GM20000 (cell line): ENCODE results near the gene P2RY13.

Experiments
- DNase-seq: peaks from one replicate; pipeline ENCODE4 v3.0.0; 2012; ENCODE audit warnings: low spot score
- CTCF ChIP-seq: IDR thresholded peaks from 2 replicates; pipeline ENCODE4 v1.5.1; 2012; ENCODE audit warnings: mild to moderate bottlenecking, control low read depth; ENCODE audit errors: extremely low read depth, missing control alignments

The P2RY13 gene

GRCh38 chr3:151357463-151357850 is 28.1 kb upstream of the P2RY13 start:
- no peak for TF ChIP-seq CTCF
- no peak for DNase-seq

- TF ChIP-seq CTCF, result no peak
Observed at GRCh38 chr3:151356794-151357462, 27.6 kb upstream of the P2RY13 start.

GRCh38 chr3:151351648-151352047 is 22.3 kb upstream of the P2RY13 start:
- no peak for DNase-seq
- no peak for TF ChIP-seq CTCF

More at GRCh38 chr3:151356794-151357462, 27.6 kb upstream of the P2RY13 start:
- DNase-seq, result no peak

GRCh38 chr3:151351219-151351618 is 21.9 kb upstream of the P2RY13 start:
- peak; percentile 23 for DNase-seq
- TF ChIP-seq CTCF, result no peak

- TF ChIP-seq CTCF, result no peak
- no peak for DNase-seq
Observed at GRCh38 chr3:151350656-151351055, 21.3 kb upstream of the P2RY13 start.

- TF ChIP-seq CTCF, result no peak
- DNase-seq, result no peak
Observed at GRCh38 chr3:151347432-151347831, 18.1 kb upstream of the P2RY13 start.

GRCh38 chr3:151346292-151346691 is 16.9 kb upstream of the P2RY13 start:
- TF ChIP-seq CTCF, result no peak
- no peak for DNase-seq
